GM18505 (cell line): ENCODE measurements around the gene ATP2C1.

Experiments used
- ATAC-seq: cut with Tn5 transposase; IDR thresholded peaks from one replicate; pipeline ENCODE4 v1.9.1; 2021; ENCODE audit not compliant: unreplicated experiment
- POLR2A ChIP-seq: IDR thresholded peaks from 4 replicates; pipeline ENCODE4 v1.6.1; 2011; ENCODE audit warnings: borderline replicate concordance; ENCODE audit not compliant: insufficient read depth, insufficient read length; ENCODE audit errors: extremely low read depth

ATP2C1 gene

DNA sequence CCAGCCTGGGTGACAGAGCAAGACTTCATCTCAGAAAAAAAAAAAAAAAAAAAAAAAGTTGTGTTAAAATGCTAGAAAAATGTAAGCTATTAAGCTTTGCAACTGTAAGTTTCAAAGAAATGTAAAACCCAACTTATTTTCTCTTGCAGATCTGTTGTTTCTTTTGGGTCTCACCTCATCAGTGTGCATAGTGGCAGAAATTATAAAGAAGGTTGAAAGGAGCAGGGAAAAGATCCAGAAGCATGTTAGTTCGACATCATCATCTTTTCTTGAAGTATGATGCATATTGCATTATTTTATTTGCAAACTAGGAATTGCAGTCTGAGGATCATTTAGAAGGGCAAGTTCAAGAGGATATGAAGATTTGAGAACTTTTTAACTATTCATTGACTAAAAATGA is 107.2 kb downstream of the ATP2C1 start:
- no peak for TF ChIP-seq POLR2A

DNA sequence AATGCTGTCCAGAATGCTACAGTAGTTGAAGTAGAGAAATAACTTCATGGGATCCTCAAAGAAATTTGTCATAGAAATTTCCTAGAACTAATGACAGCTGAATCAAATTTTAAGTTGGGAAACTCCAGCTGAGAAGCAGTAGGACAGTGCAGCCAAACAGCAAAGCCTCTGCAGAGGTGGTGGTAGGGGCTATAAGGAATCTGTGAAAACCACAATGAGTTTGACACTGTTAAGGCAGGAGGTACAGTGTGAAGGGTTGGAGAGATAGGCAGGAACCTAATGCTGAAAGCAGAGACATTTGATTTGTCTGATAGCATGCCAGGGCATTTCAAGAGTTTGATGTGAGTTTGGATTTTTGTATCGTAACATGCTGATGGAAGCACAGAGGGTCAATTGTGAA is 110.7 kb downstream of the ATP2C1 start:
- no peak for TF ChIP-seq POLR2A
- no peak for ATAC-seq

More for the DNA sequence above, 107.2 kb downstream of the ATP2C1 start:
- no peak for ATAC-seq

DNA sequence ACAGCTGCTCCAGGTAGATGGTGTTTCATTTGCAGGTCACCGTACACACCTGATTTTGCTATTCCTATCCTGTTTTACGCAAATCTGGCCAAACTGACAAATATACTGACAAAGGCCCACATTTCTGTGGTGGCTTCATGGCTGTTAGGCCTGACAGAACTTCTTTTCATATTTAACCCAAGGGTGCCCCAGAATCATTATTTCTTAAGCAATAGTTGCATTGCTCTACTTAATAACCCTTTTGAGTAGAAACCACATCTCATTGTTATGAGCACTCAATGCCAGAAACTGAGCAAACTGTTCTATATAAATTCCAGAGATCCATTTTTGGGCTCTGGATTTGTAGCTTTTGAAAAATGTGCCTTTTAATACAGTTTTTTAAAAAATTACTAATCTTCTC is 113.4 kb downstream of the ATP2C1 start:
- no peak for TF ChIP-seq POLR2A
- no peak for ATAC-seq

DNA sequence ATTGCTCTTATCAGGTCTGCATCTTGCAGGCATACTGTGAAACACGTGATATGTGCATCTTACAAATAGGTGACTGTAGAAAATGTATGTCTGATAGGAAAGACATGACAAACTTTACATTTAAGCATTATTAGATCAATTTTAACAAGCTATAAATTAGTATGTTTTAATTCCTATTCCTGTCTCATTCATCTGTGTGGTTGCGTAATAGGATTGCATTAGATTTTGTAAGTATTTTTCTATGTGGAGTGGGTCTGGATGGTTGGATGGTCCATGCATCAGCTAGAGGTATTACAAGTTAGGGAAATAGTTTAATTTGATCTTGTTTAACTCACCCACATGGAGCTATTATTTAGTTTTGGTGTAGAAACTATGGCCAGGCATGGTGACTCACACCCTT is 113.9 kb downstream of the ATP2C1 start:
- no peak for TF ChIP-seq POLR2A
- ATAC-seq: no peak

DNA sequence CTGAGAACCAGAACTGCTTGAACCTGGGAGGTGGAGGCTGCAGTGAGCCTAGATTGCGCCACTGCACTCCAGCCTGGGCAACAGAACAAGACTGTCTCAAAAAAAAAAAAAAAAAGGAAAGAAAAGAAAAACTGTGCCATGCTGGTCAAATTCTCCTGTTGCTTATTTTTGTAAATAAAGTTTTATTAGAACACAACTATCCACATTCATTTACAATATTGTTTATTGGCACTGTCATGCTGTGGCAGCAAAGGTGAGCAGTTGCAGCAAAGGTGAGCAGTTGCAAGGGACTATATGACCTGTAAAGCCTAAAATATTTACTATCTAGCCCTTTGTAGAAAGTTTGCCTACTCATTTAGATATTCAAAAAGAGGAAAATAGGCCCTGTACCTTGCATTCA is 114.4 kb downstream of the ATP2C1 start:
- no peak for TF ChIP-seq POLR2A
- ATAC-seq: no peak

DNA sequence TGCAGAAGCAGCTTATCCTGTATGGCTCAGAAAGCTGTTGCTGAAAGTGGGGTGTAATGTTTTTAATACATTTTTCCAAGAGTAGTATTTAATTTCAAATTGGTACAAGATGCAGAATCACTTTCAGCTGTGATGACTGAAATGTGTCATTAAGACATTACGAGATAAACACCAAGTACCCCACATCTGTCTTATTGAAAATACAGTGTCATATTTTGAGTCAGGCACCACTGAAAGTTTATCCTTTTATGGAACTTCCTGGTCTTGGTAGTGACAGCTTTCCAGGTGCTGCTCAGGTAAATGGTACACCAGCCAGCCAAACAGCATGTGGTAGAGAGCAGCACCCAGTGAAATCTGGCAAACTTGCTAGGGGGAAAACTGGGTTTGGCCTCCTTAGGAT is 115.8 kb downstream of the ATP2C1 start:
- TF ChIP-seq POLR2A: no peak
- no peak for ATAC-seq

DNA sequence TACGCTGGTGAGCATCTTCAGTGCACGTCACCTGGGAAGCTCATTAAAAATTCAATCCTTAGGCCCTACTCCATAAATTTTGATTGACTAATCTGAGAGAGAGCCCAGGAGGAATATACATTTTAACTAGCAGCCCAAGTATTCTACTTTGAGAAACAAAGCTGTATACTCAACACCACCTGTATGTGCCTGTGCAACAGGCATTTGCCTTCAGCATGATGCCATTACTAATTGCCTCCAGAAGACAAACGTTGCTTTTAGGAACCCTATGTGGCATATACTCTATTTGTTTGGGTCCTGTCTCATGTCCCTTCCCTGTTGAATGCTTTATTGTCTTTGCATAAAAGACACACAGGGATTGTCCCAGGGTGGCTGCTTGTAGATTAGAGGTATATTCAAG is 125.1 kb downstream of the ATP2C1 start:
- no peak for TF ChIP-seq POLR2A
- ATAC-seq: no peak

DNA sequence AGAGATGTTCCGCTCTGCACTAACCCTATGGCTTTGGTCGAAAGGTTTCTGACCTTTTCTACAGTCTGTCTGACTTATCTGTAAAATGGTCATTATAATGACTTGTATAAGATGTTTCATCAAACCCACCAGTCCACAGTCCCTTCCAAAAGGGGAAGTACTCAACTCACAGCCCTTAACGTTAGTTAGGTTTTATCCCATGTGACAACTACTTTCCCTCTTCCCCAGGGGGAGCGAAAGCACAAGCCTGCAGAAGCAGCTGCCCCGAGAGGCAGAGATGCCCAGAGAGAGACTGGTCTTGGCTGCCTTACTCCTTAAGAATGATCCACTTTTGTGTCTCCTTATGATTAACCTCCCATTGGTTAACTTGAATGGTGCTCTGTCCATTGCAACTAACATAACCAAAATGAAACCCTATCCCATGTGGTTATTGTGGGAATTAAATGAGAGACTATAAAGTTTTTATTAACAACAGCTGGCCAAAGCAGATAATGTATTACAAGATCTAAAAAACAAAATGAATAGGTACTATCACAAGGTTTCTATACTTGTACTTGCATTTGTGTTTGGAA is 126.3 kb downstream of the ATP2C1 start:
- no peak for TF ChIP-seq POLR2A
- no peak for ATAC-seq

DNA sequence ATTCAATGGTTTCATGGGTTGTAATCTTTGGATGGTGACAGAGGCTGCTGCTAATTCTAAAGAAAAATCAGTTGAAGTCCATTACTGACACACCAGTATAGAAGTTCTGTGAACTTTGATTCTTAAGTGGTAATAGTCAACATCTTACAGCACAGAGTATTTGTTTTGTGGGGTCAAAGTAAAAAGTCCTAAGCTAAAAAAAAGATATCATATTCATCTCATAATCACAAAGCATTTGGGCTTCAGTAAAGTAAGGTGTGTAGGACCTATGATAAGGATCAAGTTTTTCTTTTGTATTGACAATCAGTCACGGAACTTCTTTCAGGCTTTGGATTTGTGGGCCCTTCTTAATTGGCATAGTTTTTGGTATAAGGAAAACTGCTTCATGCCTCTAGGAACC is 131.7 kb downstream of the ATP2C1 start:
- ATAC-seq: no peak

DNA sequence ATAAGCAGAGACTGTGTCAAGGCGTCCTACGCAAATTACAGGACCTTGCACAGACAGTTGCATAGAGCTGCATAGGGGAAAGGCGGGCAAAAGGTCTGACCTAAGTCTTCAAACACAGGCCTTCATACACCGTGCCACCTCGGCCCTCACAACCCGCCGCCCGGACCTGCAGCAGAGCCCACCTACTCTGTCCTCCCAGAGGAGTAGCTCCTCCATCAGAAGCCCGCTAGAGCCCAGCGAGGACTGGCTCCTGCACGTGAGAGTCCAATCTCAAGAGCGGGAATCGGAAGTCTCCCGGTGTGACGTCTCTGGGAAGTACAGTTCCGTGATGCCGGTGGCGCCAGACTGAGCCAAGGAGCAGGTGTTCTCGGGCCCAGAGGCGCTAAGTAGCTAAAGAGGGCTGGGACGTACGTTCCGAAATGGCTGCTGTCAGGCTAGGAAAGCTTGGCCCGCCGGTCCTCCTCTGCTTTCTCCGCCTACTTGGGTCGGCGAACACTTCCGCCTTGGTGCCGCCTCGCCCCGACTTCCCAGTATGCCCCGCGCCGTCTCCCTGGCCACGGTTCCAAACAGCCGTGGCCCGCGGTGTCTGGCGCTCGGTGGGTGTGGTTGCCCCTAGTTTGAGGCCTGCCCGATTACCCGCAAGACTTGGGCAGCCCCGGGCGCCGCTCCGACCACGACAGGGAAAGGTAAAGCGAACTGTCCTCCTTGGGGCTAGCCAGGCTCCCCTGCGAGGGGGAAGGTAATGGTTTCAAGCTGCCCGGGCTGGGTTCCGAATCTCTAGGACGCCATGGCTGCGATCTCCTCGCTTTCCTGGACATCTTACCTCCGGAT is 132.7 kb downstream of the ATP2C1 start, which contains the start of the genes ASTE1 and NEK11:
Gene ASTE1 (minus strand): TSS at position 505 of the 831 bp plus-strand sequence. CDS start 1,519 bp downstream, outside the sequence.
Gene NEK11 (plus strand): TSS at position 557 of the 831 bp plus-strand sequence. CDS start 2,832 bp downstream, outside the sequence.
- peak; percentile 97 for ATAC-seq
- TF ChIP-seq POLR2A: peak; percentile 93

More for the DNA sequence above, 131.7 kb downstream of the ATP2C1 start:
- no peak for TF ChIP-seq POLR2A

DNA sequence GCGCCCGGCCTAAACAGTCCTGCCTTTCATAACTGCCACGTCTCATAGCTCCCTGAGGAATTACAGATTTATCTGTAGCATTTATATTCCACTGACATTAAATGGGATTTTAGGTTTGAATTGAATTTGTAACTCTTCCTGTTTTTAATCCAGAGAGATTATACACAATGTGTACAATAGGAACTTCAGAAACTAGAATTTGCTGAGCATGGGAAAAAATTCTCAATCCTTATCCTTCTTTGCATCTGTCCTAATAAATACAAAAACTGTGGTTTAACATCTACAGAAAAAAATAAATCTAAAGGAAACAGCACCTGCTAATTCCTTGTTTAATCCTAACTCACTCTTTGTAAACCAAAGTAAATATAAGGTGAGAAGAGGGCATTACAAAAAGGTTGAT is 135.0 kb downstream of the ATP2C1 start:
- no peak for TF ChIP-seq POLR2A
- no peak for ATAC-seq

DNA sequence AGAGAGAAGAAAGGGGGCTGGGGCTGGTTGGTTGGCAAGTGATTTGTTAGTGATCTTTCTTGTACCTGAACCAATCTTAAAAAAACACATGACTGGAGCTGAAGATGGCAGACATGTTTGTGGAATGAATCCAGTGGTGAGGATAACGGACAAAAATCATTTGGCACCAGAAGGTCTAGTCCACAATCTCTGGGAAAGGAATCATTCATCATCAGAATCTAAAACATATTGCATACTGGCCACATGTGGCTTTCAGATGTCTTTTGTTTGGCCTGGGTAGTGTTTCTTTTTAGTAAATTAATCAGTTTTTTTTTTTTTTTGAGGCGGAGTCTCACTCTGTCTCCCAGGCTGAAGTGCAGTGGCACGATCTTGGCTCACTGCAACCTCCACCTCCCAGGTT is 137.8 kb downstream of the ATP2C1 start:
- TF ChIP-seq POLR2A: no peak
- ATAC-seq: no peak

DNA sequence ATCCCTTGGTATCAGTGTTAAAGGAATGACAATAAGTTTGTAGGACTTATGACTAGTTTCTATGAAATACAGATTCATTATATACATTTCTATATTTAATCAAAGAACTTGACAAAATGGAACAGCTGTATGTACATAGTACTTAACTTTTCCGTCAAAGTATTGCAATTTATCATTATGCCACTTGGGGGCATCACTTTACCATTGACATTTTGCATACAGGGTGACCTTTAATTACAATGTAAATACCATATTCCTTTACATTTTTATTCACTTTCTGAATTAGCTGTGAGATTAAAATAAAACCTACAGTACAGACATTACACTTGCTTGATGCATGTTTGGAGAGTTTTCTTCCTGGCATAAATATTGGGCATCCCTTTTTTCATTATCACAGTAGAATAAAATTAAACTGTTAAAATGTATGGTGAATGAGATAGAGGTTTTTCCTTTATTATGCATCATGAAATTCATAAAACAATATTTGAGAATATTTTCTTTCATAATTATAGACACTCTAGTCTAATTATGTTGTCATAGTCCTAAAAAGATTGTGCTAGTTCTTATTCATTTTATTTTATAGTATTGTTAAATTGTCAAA is 139.7 kb downstream of the ATP2C1 start:
- no peak for ATAC-seq
- no peak for TF ChIP-seq POLR2A

DNA sequence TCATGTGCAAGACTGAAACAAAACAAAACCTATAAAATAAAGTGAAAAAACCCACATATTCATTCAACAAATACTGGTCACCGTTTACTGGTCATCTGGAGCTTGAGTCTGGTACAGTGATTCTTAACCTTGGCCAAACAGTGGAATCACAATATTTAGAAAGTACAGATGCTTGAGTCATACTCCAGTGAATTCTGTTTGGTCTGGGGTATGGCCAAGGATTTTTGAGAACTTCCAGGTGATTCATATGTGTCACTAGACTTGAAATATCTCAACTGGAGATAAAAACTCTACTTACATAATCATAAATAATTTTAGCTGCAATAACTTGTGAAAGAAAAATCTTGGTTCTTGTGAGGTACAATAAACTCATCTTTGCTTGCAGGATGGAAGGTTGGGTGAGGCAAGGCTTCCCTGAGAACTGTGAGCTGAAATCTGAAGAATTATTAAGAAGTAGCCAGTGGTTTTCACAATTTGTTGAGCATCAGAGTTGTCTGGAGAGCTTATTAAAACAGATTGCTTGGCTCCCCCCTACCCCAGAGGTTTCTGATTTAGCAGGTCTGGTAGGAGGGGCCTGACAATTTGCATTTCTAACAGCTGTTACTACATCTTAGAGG is 142.4 kb downstream of the ATP2C1 start:
- no peak for TF ChIP-seq POLR2A
- no peak for ATAC-seq

DNA sequence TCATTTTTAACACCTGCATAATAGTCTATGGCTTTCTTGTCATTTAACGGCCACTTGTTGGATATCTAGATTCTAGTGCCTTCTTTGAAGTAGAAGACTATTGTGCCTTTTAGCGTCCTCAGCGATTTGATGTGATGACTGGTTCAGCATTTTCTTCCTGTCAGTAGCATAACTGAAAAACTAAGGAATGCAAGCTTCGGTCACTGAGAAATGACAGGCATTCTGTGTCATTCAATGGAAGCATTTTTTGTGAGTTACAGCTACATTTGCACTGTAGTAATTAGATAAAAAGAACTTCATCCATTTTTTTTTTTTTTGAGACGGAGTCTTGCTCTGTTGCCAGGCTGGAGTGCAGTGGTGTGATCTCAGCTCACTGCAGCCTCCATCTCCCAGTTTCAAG is 143.1 kb downstream of the ATP2C1 start:
- no peak for TF ChIP-seq POLR2A
- ATAC-seq: no peak
